IgD-negative memory B cell (primary cell): ENCODE results near the gene BDNF. TPM values are rescaled to one million over a fixed set of nuclear protein-coding genes. Genes with fewer than 3 reads are reported as not detected.

Source experiments
- H3K27ac Mint-ChIP-seq, 3 donors: one replicate each; pipeline ENCODE4 v1.8.0; 2020 to 2022; ENCODE audit warnings: mild to moderate bottlenecking in 3 of 3, mixed read lengths in 3 of 3, moderate library complexity in 1 of 3
- H3K27me3 Mint-ChIP-seq: one replicate; pipeline ENCODE4 v1.8.0; 2021; ENCODE audit warnings: mixed read lengths
- H3K36me3 Mint-ChIP-seq: one replicate; pipeline ENCODE4 v1.8.0; 2020; ENCODE audit warnings: mild to moderate bottlenecking, mixed read lengths
- H3K4me1 Mint-ChIP-seq, 3 donors: one replicate each; pipeline ENCODE4 v1.8.0; 2020 to 2022; ENCODE audit warnings: mixed read lengths in 3 of 3, mild to moderate bottlenecking in 1 of 3
- H3K4me3 Mint-ChIP-seq, 4 donors: one replicate each; pipeline ENCODE4 v1.8.0; 2020 to 2022; ENCODE audit warnings: mild to moderate bottlenecking in 4 of 4, mixed read lengths in 4 of 4, moderate library complexity in 3 of 4
- H3K9me3 Mint-ChIP-seq, 3 donors: one replicate each; pipeline ENCODE4 v1.8.0; 2020 to 2021; ENCODE audit warnings: mixed read lengths in 3 of 3, mild to moderate bottlenecking in 1 of 3
- polyA plus RNA-seq: library from polyadenylated mRNA; unstranded; fragments of 300-500 nt; fragmentation: Illumina TruSeq; gene quantifications from one replicate; pipeline ENCODE4 v1.2.3, GENCODE V29; 2021

BDNF gene
- polyA plus RNA-seq, 1 donor from 2014 or later, result not detected

GRCh38 chr11:27615833-27616232, 84.4 kb downstream of the BDNF start:
- H3K9me3 Mint-ChIP-seq, result peaks cover 0 to 3% (median 2%) of the 10 kb centered on the region in 3 donors
- no peak overlapping the region for H3K4me3 Mint-ChIP-seq
- H3K36me3 Mint-ChIP-seq, result peaks cover 10% of the 10 kb centered on the region
- no peaks in the 10 kb centered on the region for H3K4me1 Mint-ChIP-seq
- peaks cover 2% of the 10 kb centered on the region for H3K27me3 Mint-ChIP-seq
- no peak overlapping the region for H3K27ac Mint-ChIP-seq

- peaks cover 2% of the 10 kb centered on the region for H3K27me3 Mint-ChIP-seq
- peaks cover 8% of the 10 kb centered on the region for H3K36me3 Mint-ChIP-seq
- H3K27ac Mint-ChIP-seq, result no peak overlapping the region
- H3K4me3 Mint-ChIP-seq, result no peak overlapping the region
- no peaks in the 10 kb centered on the region for H3K4me1 Mint-ChIP-seq
- H3K9me3 Mint-ChIP-seq, result peaks cover 0 to 3% (median 2%) of the 10 kb centered on the region in 3 donors
Measured at GRCh38 chr11:27614092-27614491, 86.2 kb downstream of the BDNF start.

- Mint-ChIP-seq H3K27me3 (peaks cover 2% of the 10 kb centered on the region), H3K27ac (no peak overlapping the region), H3K4me1 (no peaks in the 10 kb centered on the region), H3K36me3 (peaks cover 8% of the 10 kb centered on the region), H3K9me3 (peaks cover 0 to 3% (median 2%) of the 10 kb centered on the region in 3 donors), H3K4me3 (no peak overlapping the region)
Measured at GRCh38 chr11:27612932-27613880, 87.0 kb downstream of the BDNF start.

GRCh38 chr11:27611947-27612455, 88.3 kb downstream of the BDNF start:
- Mint-ChIP-seq H3K36me3 (peaks cover 7% of the 10 kb centered on the region), H3K4me3 (no peak overlapping the region), H3K4me1 (no peaks in the 10 kb centered on the region), H3K27ac (no peak overlapping the region), H3K27me3 (peaks cover 2% of the 10 kb centered on the region), H3K9me3 (peaks cover 0 to 3% (median 2%) of the 10 kb centered on the region in 3 donors)

- Mint-ChIP-seq H3K27me3 (peaks cover 2% of the 10 kb centered on the region), H3K36me3 (peaks cover 4% of the 10 kb centered on the region), H3K4me3 (no peak overlapping the region), H3K4me1 (no peaks in the 10 kb centered on the region), H3K27ac (no peak overlapping the region), H3K9me3 (peaks cover 0 to 2% (median 2%) of the 10 kb centered on the region in 3 donors)
Measured at GRCh38 chr11:27611390-27611789, 88.9 kb downstream of the BDNF start.

GRCh38 chr11:27610946-27611345, 89.3 kb downstream of the BDNF start:
- Mint-ChIP-seq H3K27ac (no peak overlapping the region), H3K36me3 (peaks cover 2% of the 10 kb centered on the region), H3K9me3 (no peaks in the 10 kb centered on the region), H3K4me3 (no peak overlapping the region), H3K27me3 (peaks cover 2% of the 10 kb centered on the region), H3K4me1 (no peaks in the 10 kb centered on the region)

GRCh38 chr11:27610280-27610679, 90.0 kb downstream of the BDNF start:
- Mint-ChIP-seq H3K4me1 (no peaks in the 10 kb centered on the region), H3K36me3 (peaks cover 2% of the 10 kb centered on the region), H3K4me3 (no peak overlapping the region), H3K9me3 (no peaks in the 10 kb centered on the region), H3K27ac (no peak overlapping the region), H3K27me3 (peaks cover 2% of the 10 kb centered on the region)

GRCh38 chr11:27608951-27609350, 91.3 kb downstream of the BDNF start:
- no peak overlapping the region for H3K27ac Mint-ChIP-seq
- no peak overlapping the region for H3K4me3 Mint-ChIP-seq
- H3K4me1 Mint-ChIP-seq, result no peaks in the 10 kb centered on the region
- H3K36me3 Mint-ChIP-seq, result no peaks in the 10 kb centered on the region
- no peaks in the 10 kb centered on the region for H3K9me3 Mint-ChIP-seq
- peaks cover 2% of the 10 kb centered on the region for H3K27me3 Mint-ChIP-seq

GRCh38 chr11:27605422-27605821, 94.8 kb downstream of the BDNF start:
- Mint-ChIP-seq H3K4me1 (no peaks in the 10 kb centered on the region), H3K27ac (peak overlapping the region in 1 of 3 donors; percentile 21), H3K36me3 (no peaks in the 10 kb centered on the region), H3K27me3 (no peaks in the 10 kb centered on the region), H3K9me3 (no peaks in the 10 kb centered on the region), H3K4me3 (no peak overlapping the region)

Other genes with a start within 250 kb of the BDNF start
- gene LGR4, start 227.7 kb downstream of the BDNF start, polyA plus RNA-seq, result 0.55 TPM
- gene LIN7C, start 193.7 kb downstream of the BDNF start, polyA plus RNA-seq, result 10.7 TPM